ENCODE data around the gene RIT1. TPM values are rescaled to one million over a fixed set of nuclear protein-coding genes. Genes with fewer than 3 reads are reported as not detected.

Gene RIT1
- total and polyA plus RNA-seq, 2 of the 13 experiments (the other 11 are each of a cell fraction or from before 2014, with no cell fraction given): 12.2 to 32.2 TPM

- TF ChIP-seq ZNF503 (CRISPR knock-in tag; IDR thresholded peaks at IDR 0.05) (peak; percentile 37; the same call in 1 of the 2 replicates), POLR2AphosphoS2 (IDR thresholded peaks at IDR 0.05; ENCODE audit: low read depth, low read length) (peak; percentile 92; the same call in 1 of the 2 replicates), EEA1 (CRISPR knock-in tag; IDR thresholded peaks at IDR 0.05; ENCODE audit: borderline replicate concordance) (0 out of 2 replicates have a peak, but pooled peaks have one; percentile 49), ZNF143 (CRISPR knock-in tag; IDR thresholded peaks at IDR 0.05) (peak; percentile 76), ZNF639 (CRISPR knock-in tag; conservative IDR thresholded peaks at IDR 0.05) (no peak), CHD4 (IDR thresholded peaks at IDR 0.05; ENCODE audit: borderline replicate concordance, low read length) (no peak), ZNF878 (CRISPR knock-in tag; IDR thresholded peaks at IDR 0.05) (0 out of 2 replicates have a peak, but pooled peaks have one; percentile 37), ZBTB20 (CRISPR knock-in tag; IDR thresholded peaks at IDR 0.05; ENCODE audit: borderline replicate concordance, low read depth) (no peak), ZNF543 (CRISPR knock-in tag; IDR thresholded peaks at IDR 0.05) (peak; percentile 23; the same call in 1 of the 2 replicates), ZNF124 (CRISPR knock-in tag; IDR thresholded peaks at IDR 0.05) (peak; percentile 26; the same call in 1 of the 2 replicates), SP4 (CRISPR knock-in tag; IDR thresholded peaks at IDR 0.05) (peak; percentile 44; the same call in 1 of the 2 replicates), ATF7-NPFF (CRISPR knock-in tag; IDR thresholded peaks at IDR 0.05; ENCODE audit: low read depth) (peak; percentile 56; the same call in 1 of the 2 replicates), HNF4A (CRISPR knock-in tag; IDR thresholded peaks at IDR 0.05) (no peak; the same call in 1 of the 2 replicates), ZNF687 (CRISPR knock-in tag; IDR thresholded peaks at IDR 0.05) (peak; percentile 88), BHLHE40 (IDR thresholded peaks at IDR 0.05; ENCODE audit: low read length) (0 out of 2 replicates have a peak, but pooled peaks have one; percentile 4), ZBTB26 (CRISPR knock-in tag; IDR thresholded peaks at IDR 0.05; ENCODE audit: borderline replicate concordance) (peak; percentile 42; the same call in 1 of the 2 replicates), KDM3A (CRISPR knock-in tag; IDR thresholded peaks at IDR 0.05; ENCODE audit: low read depth) (peak; percentile 81), HOXA7 (CRISPR knock-in tag; IDR thresholded peaks at IDR 0.05) (0 out of 2 replicates have a peak, but pooled peaks have one; percentile 37), ZFP37 (CRISPR knock-in tag; IDR thresholded peaks at IDR 0.05; ENCODE audit: borderline replicate concordance) (no peak), NR2F2 (IDR thresholded peaks at IDR 0.05; ENCODE audit: borderline replicate concordance, low read depth) (no peak)
Observed at GRCh38 chr1:155934097-155934935, 23.2 kb upstream of the RIT1 start, which contains the start of gene KHDC4 (continued).
